HG02981 (cell line): ENCODE results near the gene GRPEL1.
"Not testable (repeated sequence)": the region's sequence is repeated elsewhere in the genome, so short reads cannot be mapped to it uniquely, and the experiment has no call there.

Experiments
- ATAC-seq: cut with Tn5 transposase; IDR thresholded peaks from one replicate; pipeline ENCODE4 v1.9.1; 2021; ENCODE audit warnings: mild to moderate bottlenecking, moderate library complexity; ENCODE audit not compliant: unreplicated experiment

Gene GRPEL1

GRCh38 chr4:7094916-7095315, 27.1 kb upstream of the GRPEL1 start:
- no peak for ATAC-seq

GRCh38 chr4:7092026-7092425, 24.2 kb upstream of the GRPEL1 start:
- no peak for ATAC-seq

GRCh38 chr4:7089213-7089986, 21.5 kb upstream of the GRPEL1 start:
- ATAC-seq = no peak

- ATAC-seq = no peak
Measured at GRCh38 chr4:7087036-7087435, 19.2 kb upstream of the GRPEL1 start.

- ATAC-seq = no peak
Measured at GRCh38 chr4:7086384-7086783, 18.5 kb upstream of the GRPEL1 start.

- not testable (repeated sequence) for ATAC-seq
Measured at GRCh38 chr4:7084564-7084961, 16.7 kb upstream of the GRPEL1 start.

GRCh38 chr4:7083597-7084563, 16.0 kb upstream of the GRPEL1 start:
- no peak for ATAC-seq

- not testable (repeated sequence) for ATAC-seq
Measured at GRCh38 chr4:7079909-7080308, 12.0 kb upstream of the GRPEL1 start.

GRCh38 chr4:7079483-7079882, 11.6 kb upstream of the GRPEL1 start:
- not testable (repeated sequence) for ATAC-seq

- no peak for ATAC-seq
Measured at GRCh38 chr4:7078025-7078424, 10.2 kb upstream of the GRPEL1 start.

GRCh38 chr4:7077371-7077770, 9.5 kb upstream of the GRPEL1 start:
- no peak for ATAC-seq

GRCh38 chr4:7076696-7077082, 8.8 kb upstream of the GRPEL1 start:
- no peak for ATAC-seq

- no peak for ATAC-seq
Measured at GRCh38 chr4:7075962-7076695, 8.3 kb upstream of the GRPEL1 start.

- ATAC-seq = no peak
Measured at GRCh38 chr4:7074426-7074825, 6.6 kb upstream of the GRPEL1 start.

- ATAC-seq = no peak
Measured at GRCh38 chr4:7073526-7074390, 5.9 kb upstream of the GRPEL1 start.

- no peak for ATAC-seq
Measured at GRCh38 chr4:7073059-7073458, 5.2 kb upstream of the GRPEL1 start.

- ATAC-seq = peak; percentile 32
Measured at GRCh38 chr4:7070729-7071511, 3.1 kb upstream of the GRPEL1 start.

GRCh38 chr4:7068883-7069282, 1.0 kb upstream of the GRPEL1 start:
- no peak for ATAC-seq

GRCh38 chr4:7068279-7068842, 497 bp upstream of the GRPEL1 start:
- ATAC-seq = peak; percentile 27
